HG02885 (cell line): ENCODE measurements around the gene LMNTD2.
A peak's percentile ranks its signal among the peaks of the same experiment; 100 is the strongest.

Source experiments
- ATAC-seq: cut with Tn5 transposase; IDR thresholded peaks from one replicate; pipeline ENCODE4 v1.9.1; 2021; ENCODE audit warnings: mild to moderate bottlenecking; ENCODE audit not compliant: unreplicated experiment, poor library complexity

Gene LMNTD2

DNA sequence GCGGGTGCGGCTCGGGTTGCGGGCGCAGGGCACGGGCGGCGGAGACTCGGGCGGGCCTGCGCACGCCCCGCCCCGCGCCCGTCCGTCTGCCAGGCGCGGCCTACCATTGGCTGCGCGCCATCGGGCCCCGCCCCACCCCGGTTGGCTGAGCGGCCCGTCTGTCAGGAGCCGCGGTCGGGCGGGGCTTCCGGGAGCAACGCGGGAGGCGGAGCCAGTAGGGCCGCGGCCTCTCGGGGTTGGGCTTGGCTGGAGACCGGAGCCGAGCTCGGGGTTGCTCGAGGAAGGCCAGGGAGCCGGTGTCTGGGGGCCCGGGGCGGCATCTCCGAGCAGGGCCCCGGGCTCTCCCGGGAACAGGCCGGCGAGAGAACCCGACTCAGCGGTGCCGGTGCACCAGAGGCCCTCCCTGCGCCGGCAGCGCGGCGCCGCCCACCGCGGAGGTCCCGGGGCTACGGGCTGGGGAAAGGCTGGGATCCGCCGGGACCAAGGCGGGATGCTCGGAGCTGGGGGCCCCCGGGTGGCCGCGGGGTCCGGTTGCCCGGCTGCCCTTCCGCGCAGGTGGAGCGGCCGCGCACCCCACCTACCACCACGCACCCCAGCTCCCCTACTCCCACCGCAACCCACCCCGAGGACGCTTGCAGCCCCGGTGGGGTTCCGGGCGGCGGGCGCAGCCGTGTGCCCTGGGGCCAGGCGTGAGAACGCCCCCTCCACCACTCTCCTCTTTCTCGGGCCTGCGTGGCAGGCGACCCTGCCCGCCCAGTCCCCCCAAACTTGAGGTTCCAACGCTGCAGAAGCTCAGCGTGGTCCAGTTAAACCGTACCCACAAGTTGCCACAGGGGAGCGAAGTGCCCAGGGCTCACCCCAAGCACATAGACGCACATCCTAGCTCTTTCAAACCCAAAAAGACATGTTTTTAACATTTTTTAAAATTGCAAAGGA is 24.8 kb downstream of the LMNTD2 start, which contains the start of gene HRAS:
Gene HRAS, minus strand, starts transcription at position 58 of the 936 bp plus-strand sequence.
- peak; percentile 75 for ATAC-seq

GRCh38 chr11:535210-535518 is 25.4 kb downstream of the LMNTD2 start:
- peak; percentile 15 for ATAC-seq

GRCh38 chr11:534396-535209 is 25.9 kb downstream of the LMNTD2 start:
- ATAC-seq = peak; percentile 0

GRCh38 chr11:533586-534395 is 26.7 kb downstream of the LMNTD2 start:
- no peak for ATAC-seq

DNA sequence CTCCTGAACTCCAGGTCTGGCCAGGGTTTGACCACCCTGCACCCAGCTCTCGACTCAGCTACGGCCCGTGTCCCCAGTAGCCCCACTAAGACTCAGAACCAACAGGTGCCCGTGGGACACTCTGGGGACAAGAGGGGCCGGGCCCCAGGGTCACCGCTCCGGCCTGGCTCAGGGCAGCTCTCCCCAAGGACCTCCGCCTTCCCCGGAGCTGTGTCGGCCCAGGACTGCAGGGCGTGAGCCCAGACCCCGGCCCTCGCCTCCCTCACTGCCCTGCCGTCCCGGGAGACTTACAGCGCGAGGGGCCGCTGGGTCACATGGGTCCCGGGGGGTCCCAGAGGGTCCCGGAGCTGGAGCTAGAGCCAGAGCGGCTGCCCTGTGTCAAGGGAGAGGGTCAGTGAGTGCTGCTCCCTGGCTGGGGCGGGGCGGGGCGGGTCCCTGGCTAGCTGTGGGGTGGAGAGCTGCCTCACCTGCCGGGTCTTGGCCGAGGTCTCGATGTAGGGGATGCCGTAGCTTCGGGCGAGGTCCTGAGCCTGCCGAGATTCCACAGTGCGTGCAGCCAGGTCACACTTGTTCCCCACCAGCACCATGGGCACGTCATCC is 27.5 kb downstream of the LMNTD2 start:
- ATAC-seq = no peak

GRCh38 chr11:532527-532985 is 28.0 kb downstream of the LMNTD2 start:
- no peak for ATAC-seq

GRCh38 chr11:531919-532526 is 28.5 kb downstream of the LMNTD2 start:
- ATAC-seq = no peak

DNA sequence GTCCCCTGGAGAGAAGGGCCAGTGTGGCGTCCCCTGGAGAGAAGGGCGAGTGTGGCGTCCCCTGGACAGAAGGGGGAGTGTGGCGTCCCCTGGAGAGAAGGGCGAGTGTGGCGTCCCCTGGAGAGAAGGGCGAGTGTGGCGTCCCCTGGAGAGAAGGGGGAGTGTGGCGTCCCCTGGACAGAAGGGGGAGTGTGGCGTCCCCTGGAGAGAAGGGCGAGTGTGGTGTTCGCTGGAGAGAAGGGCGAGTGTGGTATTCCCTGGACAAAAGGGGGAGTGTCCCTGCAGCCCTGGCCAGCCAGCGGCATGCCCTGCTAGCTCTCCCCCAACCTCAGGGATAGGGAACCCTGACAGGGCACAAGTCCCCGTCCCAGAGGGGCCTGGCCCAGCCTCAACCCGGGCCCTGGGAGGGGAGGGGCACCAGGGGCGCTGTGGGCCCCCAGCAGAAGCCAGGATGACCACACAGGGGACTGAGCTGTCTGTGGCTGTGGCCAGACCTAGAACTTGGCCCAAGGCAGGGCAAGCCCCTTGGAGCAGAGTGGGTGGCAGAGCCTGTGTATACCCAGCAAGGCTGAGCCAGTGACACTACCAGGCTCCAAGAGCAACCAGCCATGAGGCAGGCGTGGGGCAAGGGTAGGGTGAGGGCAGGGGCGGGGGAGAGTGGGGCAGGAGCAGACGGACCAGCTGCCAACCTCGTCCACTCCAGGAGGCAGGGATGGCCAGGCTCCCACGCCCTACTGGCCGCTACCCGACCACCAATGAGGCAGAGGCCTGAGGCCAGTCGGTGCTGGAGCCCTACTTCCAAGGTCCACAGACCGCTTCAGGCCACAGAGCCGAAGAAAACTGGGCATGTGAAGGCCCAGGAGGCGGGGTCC is 29.3 kb downstream of the LMNTD2 start:
- no peak for ATAC-seq

- ATAC-seq = no peak
Measured at GRCh38 chr11:529728-530411, 30.7 kb downstream of the LMNTD2 start.

DNA sequence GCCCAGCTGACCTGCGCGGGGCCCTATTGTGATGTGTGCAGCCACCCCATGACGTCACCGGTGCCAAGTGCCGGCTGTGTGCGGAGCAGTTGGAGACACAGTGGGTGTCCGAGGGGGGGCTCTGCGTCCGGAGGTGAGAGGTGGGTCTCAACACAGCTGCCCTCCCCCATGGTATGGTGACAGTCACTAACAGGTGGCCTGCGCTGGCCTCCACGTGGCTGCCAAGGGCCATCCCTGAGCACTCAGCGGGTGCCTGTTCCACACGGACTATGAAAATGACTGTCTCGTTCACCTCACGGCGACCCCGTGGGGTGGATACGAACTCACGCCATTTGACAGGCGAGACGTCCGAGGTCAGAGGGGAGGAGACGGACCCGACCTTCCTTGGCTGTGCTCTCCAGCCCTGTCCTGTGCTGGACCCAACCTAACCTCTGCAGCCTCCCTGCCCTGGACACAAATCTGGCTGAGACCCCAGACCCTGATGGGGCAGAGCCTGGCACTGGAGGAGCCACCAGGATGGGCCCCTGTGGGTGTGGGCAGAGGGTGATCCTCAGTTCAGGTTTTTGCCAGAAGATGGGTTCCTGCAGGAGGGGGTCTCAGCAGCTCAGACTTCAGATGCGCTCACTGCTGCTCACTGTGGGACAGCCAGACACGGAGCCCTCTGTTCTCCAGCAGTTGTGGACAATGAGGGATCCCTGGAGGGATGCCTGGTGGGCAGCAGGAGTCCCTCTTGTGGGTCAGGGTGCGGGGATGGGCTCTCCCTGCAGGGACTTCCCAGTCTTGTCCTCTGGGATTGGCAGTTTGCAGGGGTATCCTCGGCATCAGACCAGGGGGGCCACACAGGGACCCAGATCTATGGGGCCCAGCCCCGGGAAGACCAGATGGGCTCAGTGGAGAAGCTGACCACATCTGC is 31.5 kb downstream of the LMNTD2 start:
- ATAC-seq = no peak

- ATAC-seq = no peak
Measured at GRCh38 chr11:528166-528814, 32.2 kb downstream of the LMNTD2 start.

DNA sequence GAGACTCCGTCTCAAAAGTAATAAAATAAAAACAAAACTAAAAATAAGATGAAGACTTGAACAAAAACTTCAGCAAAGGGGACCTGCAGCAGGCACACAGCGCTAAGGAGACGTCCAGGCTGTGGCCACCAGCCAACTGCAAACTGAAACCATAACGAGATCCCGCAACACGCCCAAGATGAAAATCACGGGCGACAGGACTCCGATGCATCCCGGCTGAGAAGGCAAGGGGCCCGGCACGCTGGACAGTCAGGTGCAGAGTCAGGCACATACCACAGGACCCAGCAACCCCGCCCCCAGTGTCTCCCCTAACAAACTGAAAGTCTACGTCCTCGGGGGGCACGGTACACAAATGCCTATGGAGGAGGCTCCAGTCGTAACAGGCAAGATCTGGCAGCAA is 34.3 kb downstream of the LMNTD2 start:
- ATAC-seq = no peak

DNA sequence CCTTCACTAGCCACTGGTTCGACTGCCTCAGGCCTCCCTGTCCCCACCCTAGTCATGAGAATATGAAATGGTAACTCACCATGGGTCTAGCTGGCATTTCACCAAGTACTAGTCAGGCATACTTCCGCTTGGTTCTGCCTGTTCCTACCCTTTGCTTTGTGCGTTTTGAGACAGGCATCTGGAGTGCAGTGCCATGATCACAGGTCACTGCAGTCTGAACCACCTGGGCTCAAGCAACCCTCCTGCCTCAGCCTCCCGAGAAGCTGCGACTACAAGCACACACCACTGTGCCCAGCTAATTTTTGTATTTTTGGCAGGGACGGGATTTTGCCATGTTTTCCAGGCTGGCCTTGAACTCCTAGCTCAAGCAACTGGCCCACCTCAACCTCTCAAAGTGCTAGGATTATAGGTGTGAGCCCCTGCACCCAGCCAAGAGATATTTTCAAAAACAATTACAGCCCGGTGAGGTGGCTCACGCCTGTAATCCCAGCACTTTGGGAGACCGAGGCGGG is 39.3 kb downstream of the LMNTD2 start:
- no peak for ATAC-seq

- no peak for ATAC-seq
Measured at GRCh38 chr11:520428-521176, 39.9 kb downstream of the LMNTD2 start.

- ATAC-seq = peak; percentile 93
Measured at GRCh38 chr11:518463-519202, 41.9 kb downstream of the LMNTD2 start.
